Smooth muscle cell (in vitro differentiated cells): ENCODE measurements around the gene MTUS2. TPM values are rescaled to one million over a fixed set of nuclear protein-coding genes. Genes with fewer than 3 reads are reported as not detected.

ENCODE experiments used
- DNase-seq: peaks from one replicate; lab custom pipeline; 2025; ENCODE audit not compliant: unreplicated experiment; lab: John Stamatoyannopoulos, UW
- H2AFZ ChIP-seq: fragments of 200-600 bp; sonication (generic); 2 replicates; pipeline ENCODE4 v1.6.0; 2016; ENCODE audit warnings: antibody characterized with exemption, low read depth, mild to moderate bottlenecking
- H3F3A ChIP-seq: fragments of 200-600 bp; sonication (generic); 2 replicates; pipeline ENCODE4 v1.6.0; 2017; ENCODE audit warnings: antibody characterized with exemption, low read depth
- H3K27ac ChIP-seq: fragments of 200-600 bp; sonication (generic); 2 replicates; pipeline ENCODE4 v1.5.1; 2016; ENCODE audit warnings: low read depth, mild to moderate bottlenecking
- H3K27me3 ChIP-seq: fragments of 200-600 bp; sonication (generic); 2 replicates; pipeline ENCODE4 v1.6.1; 2016; ENCODE audit warnings: low read depth, mild to moderate bottlenecking
- H3K36me3 ChIP-seq: fragments of 200-600 bp; sonication (generic); 2 replicates; pipeline ENCODE4 v1.5.1; 2016; ENCODE audit warnings: low read depth
- H3K4me1 ChIP-seq: fragments of 200-600 bp; sonication (generic); 2 replicates; pipeline ENCODE4 v1.5.1; 2016; ENCODE audit warnings: low read depth
- H3K4me2 ChIP-seq: fragments of 200-600 bp; sonication (generic); 2 replicates; pipeline ENCODE4 v1.6.0; 2016; ENCODE audit warnings: mild to moderate bottlenecking
- H3K4me3 ChIP-seq: fragments of 200-600 bp; sonication (generic); 2 replicates; pipeline ENCODE4 v1.5.1; 2016; ENCODE audit warnings: mild to moderate bottlenecking
- H3K79me2 ChIP-seq: fragments of 200-600 bp; sonication (generic); 2 replicates; pipeline ENCODE4 v1.6.0; 2016; ENCODE audit warnings: low read depth, mild to moderate bottlenecking
- H3K9ac ChIP-seq: fragments of 200-600 bp; sonication (generic); 2 replicates; pipeline ENCODE4 v1.6.0; 2016; ENCODE audit warnings: low read depth
- H3K9me3 ChIP-seq: fragments of 200-600 bp; sonication (generic); replicated peaks from 2 replicates; pipeline ENCODE4 v1.5.1; 2016; ENCODE audit warnings: low read depth
- H4K20me1 ChIP-seq: fragments of 200-600 bp; sonication (generic); 2 replicates; pipeline ENCODE4 v1.6.0; 2016; ENCODE audit warnings: low read depth
- CTCF ChIP-seq: fragments of 200-600 bp; sonication (generic); IDR thresholded peaks from 2 replicates; pipeline ENCODE4 v1.5.1; 2017; ENCODE audit warnings: borderline replicate concordance, mild to moderate bottlenecking, antibody characterized with exemption; ENCODE audit not compliant: insufficient read depth, poor library complexity, severe bottlenecking
- WGBS: methylation state at CpG from one replicate; pipeline ENCODE4 v1.1.7; 2016; ENCODE audit warnings: low lambda C conversion rate; 5-methylcytosine and 5-hydroxymethylcytosine counted together
- polyA plus RNA-seq: library from polyadenylated mRNA; unstranded; fragments of >200 nt; fragmentation: Nextera tagmentation; extraction: Ambion mirVana; gene quantifications from 2 replicates; pipeline ENCODE4 v1.2.1, GENCODE V29; 2016
- total RNA-seq: library from RNA; depleted of rRNA; stranded (reverse); fragments of >200 nt; gene quantifications from 2 replicates; pipeline ENCODE4 v1.2.3, GENCODE V29; 2014

MTUS2 gene
- total and polyA plus RNA-seq, 2 experiments from 2014 or later: 0.06 to 0.63 TPM

- no peaks in the 10 kb centered on the region for H3K9me3 ChIP-seq
- H3K9ac ChIP-seq: no peak overlapping the region
- no peaks in the 10 kb centered on the region for H3K36me3 ChIP-seq
- no peaks in the 10 kb centered on the region for H3K79me2 ChIP-seq
- no peaks in the 10 kb centered on the region for H4K20me1 ChIP-seq
- H3K27me3 ChIP-seq: no peaks in the 10 kb centered on the region
- TF ChIP-seq CTCF: peak; percentile 25
- no peaks in the 10 kb centered on the region for H3F3A ChIP-seq
- peak overlapping the region; percentile 23 for H3K4me2 ChIP-seq
- no peak overlapping the region for H3K27ac ChIP-seq
- no peaks in the 10 kb centered on the region for H3K4me1 ChIP-seq
- no peak for DNase-seq
- no peak overlapping the region for H2AFZ ChIP-seq
- WGBS: 72% methylated on average over 6 of the region's 6 CpGs
- no peak overlapping the region for H3K4me3 ChIP-seq
Measured at GRCh38 chr13:29454931-29455481, 634.9 kb downstream of the MTUS2 start.

- H3K9ac ChIP-seq: no peak overlapping the region
- no peaks in the 10 kb centered on the region for H3K4me1 ChIP-seq
- H3K27me3 ChIP-seq: no peaks in the 10 kb centered on the region
- H3K36me3 ChIP-seq: no peaks in the 10 kb centered on the region
- TF ChIP-seq CTCF: no peak
- no peaks in the 10 kb centered on the region for H4K20me1 ChIP-seq
- 77% methylated on average over 1 of the region's 1 CpG for WGBS
- no peak overlapping the region for H3K27ac ChIP-seq
- H3K4me2 ChIP-seq: no peak overlapping the region
- no peaks in the 10 kb centered on the region for H3K79me2 ChIP-seq
- no peak overlapping the region for H2AFZ ChIP-seq
- no peak for DNase-seq
- H3K9me3 ChIP-seq: no peaks in the 10 kb centered on the region
- no peaks in the 10 kb centered on the region for H3F3A ChIP-seq
- no peak overlapping the region for H3K4me3 ChIP-seq
Measured at GRCh38 chr13:29456419-29456818, 636.3 kb downstream of the MTUS2 start.

- H3K9ac ChIP-seq: no peak overlapping the region
- H3K9me3 ChIP-seq: no peaks in the 10 kb centered on the region
- peak overlapping the region; percentile 71 for H3K27ac ChIP-seq
- DNase-seq: no peak
- H3F3A ChIP-seq: no peaks in the 10 kb centered on the region
- no peak overlapping the region for H3K4me3 ChIP-seq
- no peaks in the 10 kb centered on the region for H3K27me3 ChIP-seq
- no peaks in the 10 kb centered on the region for H3K4me1 ChIP-seq
- no peaks in the 10 kb centered on the region for H3K79me2 ChIP-seq
- no peak overlapping the region for H3K4me2 ChIP-seq
- no peak overlapping the region for H2AFZ ChIP-seq
- H3K36me3 ChIP-seq: no peaks in the 10 kb centered on the region
- no peaks in the 10 kb centered on the region for H4K20me1 ChIP-seq
- TF ChIP-seq CTCF: no peak
Measured at GRCh38 chr13:29457299-29457698, 637.2 kb downstream of the MTUS2 start.

GRCh38 chr13:29458419-29458818 is 638.3 kb downstream of the MTUS2 start:
- H3K9ac ChIP-seq: peak overlapping the region; percentile 47
- peak overlapping the region; percentile 71 for H3K27ac ChIP-seq
- no peaks in the 10 kb centered on the region for H3K79me2 ChIP-seq
- WGBS: 91% methylated on average over 1 of the region's 1 CpG
- H3K4me3 ChIP-seq: no peak overlapping the region
- H4K20me1 ChIP-seq: no peaks in the 10 kb centered on the region
- no peaks in the 10 kb centered on the region for H3K9me3 ChIP-seq
- TF ChIP-seq CTCF: no peak
- no peak overlapping the region for H2AFZ ChIP-seq
- no peaks in the 10 kb centered on the region for H3F3A ChIP-seq
- no peaks in the 10 kb centered on the region for H3K4me1 ChIP-seq
- no peak for DNase-seq
- no peaks in the 10 kb centered on the region for H3K36me3 ChIP-seq
- H3K27me3 ChIP-seq: no peaks in the 10 kb centered on the region
- H3K4me2 ChIP-seq: no peak overlapping the region
